NAMALWA (cell line): Measurements from ENCODE around the gene MAGEE2.
"Not testable (repeated sequence)": the region's sequence is repeated elsewhere in the genome, so short reads cannot be mapped to it uniquely, and the experiment has no call there.

Source experiments
- DNase-seq: peaks from one replicate; pipeline ENCODE4 v3.0.0-alpha.2; 2015; ENCODE audit warnings: low spot score

MAGEE2 gene

GRCh38 chrX:75784680-75785491, at the start of gene MAGEE2:
Gene MAGEE2 (minus strand): TSS chrX:75785254. CDS start chrX:75785051, 203 bp downstream.
- DNase-seq = no peak

GRCh38 chrX:75786290-75786689, 1.2 kb upstream of the MAGEE2 start:
- DNase-seq = no peak

- no peak for DNase-seq
Observed at GRCh38 chrX:75781611-75782010, 3.4 kb downstream of the MAGEE2 start.

GRCh38 chrX:75768063-75768462, 17.0 kb downstream of the MAGEE2 start:
- not testable (repeated sequence) for DNase-seq

- no peak for DNase-seq
Observed at GRCh38 chrX:75748431-75748830, 36.6 kb downstream of the MAGEE2 start.

- DNase-seq = no peak
Observed at GRCh38 chrX:75746891-75747639, 38.0 kb downstream of the MAGEE2 start.
